AG09319 (cell line): ENCODE results near the gene NPTX2.

ENCODE experiments used
- DNase-seq: peaks from one replicate; pipeline ENCODE4 v3.0.0-alpha.2; 2010; ENCODE audit warnings: low read depth; ENCODE audit errors: extremely low read depth
- CTCF ChIP-seq: IDR thresholded peaks from 2 replicates; pipeline ENCODE4 v1.5.1; 2011; ENCODE audit warnings: low read depth, mild to moderate bottlenecking, inconsistent platforms, low read length, moderate library complexity

NPTX2 gene

GRCh38 chr7:98573816-98574215 is 43.3 kb upstream of the NPTX2 start:
- TF ChIP-seq CTCF, result no peak
- no peak for DNase-seq

- DNase-seq, result no peak
Observed at GRCh38 chr7:98575878-98576277, 41.2 kb upstream of the NPTX2 start.

GRCh38 chr7:98584830-98585229 is 32.3 kb upstream of the NPTX2 start:
- TF ChIP-seq CTCF, result no peak
- DNase-seq, result no peak

More at GRCh38 chr7:98575878-98576277, 41.2 kb upstream of the NPTX2 start:
- no peak for TF ChIP-seq CTCF

DNA sequence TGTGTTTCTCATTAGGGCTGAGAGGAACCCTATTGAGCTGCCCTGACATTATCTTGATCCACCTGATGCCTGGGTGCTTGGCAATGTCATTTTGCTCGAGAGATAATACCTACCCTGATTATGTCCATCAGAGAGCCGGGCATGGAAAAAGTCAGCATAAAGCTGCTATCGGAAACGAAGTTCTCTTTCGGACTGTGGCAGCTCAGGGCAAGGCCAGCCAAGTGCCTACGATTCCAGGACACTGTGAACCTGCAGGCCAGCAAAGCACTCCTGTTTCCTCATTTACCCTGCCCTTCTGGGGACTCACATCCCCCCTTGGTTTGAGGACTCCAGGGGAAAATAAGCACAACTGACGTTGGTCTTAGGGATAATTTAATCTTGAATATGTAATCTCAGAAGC is 25.2 kb upstream of the NPTX2 start:
- no peak for TF ChIP-seq CTCF
- no peak for DNase-seq

DNA sequence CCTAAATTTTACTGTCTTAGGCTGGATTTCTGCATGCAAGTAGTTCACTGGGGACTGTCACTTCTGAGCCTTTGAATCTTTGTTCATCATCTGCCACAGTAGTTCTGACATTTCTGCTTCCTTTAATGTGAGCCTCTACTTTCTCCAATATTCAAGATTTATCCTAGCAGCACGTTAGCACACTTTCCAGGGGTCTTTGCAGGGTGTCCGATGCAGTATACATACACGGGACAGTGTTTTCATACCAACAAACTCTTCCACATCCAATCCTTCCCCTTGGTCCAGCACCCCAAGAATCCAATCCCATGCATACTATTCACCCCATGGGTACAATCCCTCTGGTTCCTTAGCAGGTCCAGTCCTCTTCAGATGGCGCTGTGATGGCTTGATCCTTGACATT is 22.7 kb upstream of the NPTX2 start:
- TF ChIP-seq CTCF, result no peak
- DNase-seq, result no peak

GRCh38 chr7:98594787-98595186 is 22.3 kb upstream of the NPTX2 start:
- no peak for DNase-seq
- TF ChIP-seq CTCF, result no peak

DNA sequence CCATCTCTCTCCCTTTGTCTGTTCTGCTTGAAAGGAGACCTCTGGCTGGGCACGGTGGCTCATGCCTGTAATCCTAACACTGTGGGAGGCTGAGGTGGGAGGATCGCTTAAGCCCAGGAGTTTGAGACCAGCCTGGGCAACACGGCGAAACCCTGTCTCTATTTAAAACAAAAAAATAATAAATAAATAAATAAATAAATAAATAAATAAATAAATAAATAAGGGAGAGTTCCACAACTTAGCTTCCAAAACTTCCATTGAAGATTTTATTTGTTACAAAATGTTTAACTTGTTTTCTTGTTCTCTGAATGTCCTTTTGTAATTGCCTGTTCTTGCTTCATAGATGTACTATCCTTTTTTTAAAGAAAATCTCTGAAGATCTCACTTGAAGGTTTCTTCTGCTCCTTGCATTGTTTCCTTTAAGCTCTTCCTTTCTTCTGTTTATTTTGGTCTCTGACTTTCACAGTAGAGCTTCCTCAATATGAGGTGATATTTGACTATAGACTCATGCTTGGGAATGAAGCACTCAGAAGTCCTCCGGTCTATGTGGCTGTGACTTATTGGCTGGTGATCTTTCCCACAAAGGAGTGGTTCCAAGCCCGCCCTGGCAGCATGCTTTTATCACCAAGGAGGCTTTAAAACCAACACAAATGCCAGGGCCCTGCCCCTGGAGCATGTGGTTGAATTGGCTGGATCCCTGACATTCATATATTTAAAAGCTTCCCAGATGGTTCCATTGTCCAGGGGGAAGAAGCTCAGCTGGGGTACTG is 18.1 kb upstream of the NPTX2 start:
- no peak for DNase-seq
- no peak for TF ChIP-seq CTCF
